Heart left ventricle (tissue), 16 donors: ENCODE measurements around the gene SSU72. TPM values are rescaled to one million over a fixed set of nuclear protein-coding genes. Genes with fewer than 3 reads are reported as not detected.

Source experiments
- ATAC-seq, 4 donors: fragments of 200-7000 bp; cut with Tn5 transposase; one replicate each; pipeline ENCODE4 v1.9.1; 2020 to 2022; ENCODE audit warnings: moderate library complexity in 4 of 4, mild to moderate bottlenecking in 3 of 4, moderate number of reproducible peaks in 1 of 4
- DNase-seq, 5 donors: peaks; one replicate each; pipeline ENCODE4 v3.0.0-alpha.2; 2020
- H3K27ac ChIP-seq, 12 donors: fragments of 200-600 bp; sonication (generic) in 4 of 12; one replicate each; pipeline versions ENCODE4 v1.5.0 to v1.8.0; 2016 to 2022; ENCODE audit warnings: mild to moderate bottlenecking in 2 of 12
- H3K27me3 ChIP-seq, 9 donors: fragments of 200-600 bp; sonication (generic) in 2 of 9; one replicate each; pipeline versions ENCODE4 v1.5.1 to v1.8.0; 2016 to 2022; ENCODE audit warnings: mild to moderate bottlenecking in 3 of 9
- H3K36me3 ChIP-seq, 9 donors: fragments of 200-600 bp; sonication (generic) in 2 of 9; one replicate each; pipeline versions ENCODE4 v1.5.0 to v1.8.0; 2018 to 2022; ENCODE audit warnings: mild to moderate bottlenecking in 2 of 9
- H3K4me1 ChIP-seq, 12 donors: fragments of 200-600 bp; sonication (generic) in 4 of 12; one replicate each; pipeline versions ENCODE4 v1.5.0 to v1.8.0; 2016 to 2022; ENCODE audit warnings: mild to moderate bottlenecking in 3 of 12
- H3K4me3 ChIP-seq, 12 donors: fragments of 200-600 bp; sonication (generic) in 4 of 12; one replicate each; pipeline versions ENCODE4 v1.5.0 to v1.8.0; 2017 to 2022; ENCODE audit warnings: mild to moderate bottlenecking in 9 of 12, moderate library complexity in 4 of 12
- H3K9me3 ChIP-seq, 12 donors: fragments of 200-600 bp; sonication (generic) in 4 of 12; one replicate each; pipeline versions ENCODE4 v1.5.0 to v1.8.0; 2016 to 2022; ENCODE audit warnings: mild to moderate bottlenecking in 1 of 12
- POLR2A ChIP-seq, 2 donors: fragments of 450-650 bp; IDR thresholded peaks; one replicate each; pipeline ENCODE4 v1.6.1; 2017; ENCODE audit warnings: antibody characterized with exemption in 2 of 2, mild to moderate bottlenecking in 2 of 2, moderate library complexity in 2 of 2
- WGBS, 4 donors: extraction: QIAGEN DNeasy Blood & Tissue Kit in 2 of 4; methylation state at CpG; one replicate each; pipeline versions ENCODE4 v1.1.5 to v1.1.7; 2013 to 2018; 5-methylcytosine and 5-hydroxymethylcytosine counted together
- intact Hi-C, 10 donors: fragments of 100-400 bp; cut with DNase I; formaldehyde crosslinking; loops; one replicate each; pipeline versions ENCODE4 v1.11.1 to v1.14.2; 2022
- polyA plus RNA-seq, 2 donors: library from polyadenylated mRNA; stranded (reverse); fragments of 200-250 nt; gene quantifications; one replicate each; pipeline ENCODE4 v1.2.3, GENCODE V29; 2013
- total RNA-seq, 9 donors: library from RNA; depleted of rRNA in 2 of 9; stranded (reverse); fragments of >200 nt in 2 of 9; fragmentation: NEBNext Ultra II Directional in 3 of 9; extraction: Animal tissue kit (Norgen Biotek cat#: 25700) in 3 of 9; gene quantifications; one replicate each; pipeline versions ENCODE4 v1.1.0 to v1.2.4, GENCODE V29; 2016 to 2023
- TF ChIP-seq, protein P1 (sequence below), 12 donors: fragments of 200-600 bp; sonication (generic) in 4 of 12; IDR thresholded peaks; one replicate each; pipeline versions ENCODE4 v1.5.0 to v1.8.0; 2018 to 2022; ENCODE audit warnings: antibody characterized with exemption in 12 of 12, mild to moderate bottlenecking in 5 of 12
- donor health status: ischemic (EF 13 %, LVEDD 7.1; RV severe dilation, severe dysfunction).
- donor health status: healthy with polysubstance abuse.
- donor health status: DM: no; HTN: yes; CAD: no.
- donor health status: DM: no; HTN: no; CAD: no.
- donor health status: ischemic (EF 25% LVEDD 6.9; RV normal size, moderate dysfunction).
- donor health status: ischemic (EF 25% LVEDD 5.7; RV mildly dilated, moderate dysfunction).
- donor health status: healthy.
- donor health status: DM: yes; HTN: yes; CAD: no.
- donor health status: ischemic (EF 35%, LVEDD 5.7; RV mildly dilated, moderate dysfunction).
- donor health status: nonischemic (EF 11% LVEDD 7.7; RV severe dilation, severe dysfunction).
- donor health status: DM: yes; HTN: yes; CAD: no.
- donor health status: PGD.
- donor health status: ischemic (EF 29% LVEDD 5.4; RV normal size, mild dysfunction).
- donor health status: nonischemic (EF 23%, LVEDD 6.1; RV moderate dilation, normal function).

The SSU72 gene
- total and polyA plus RNA-seq, 11 donors = 76.3 to 160 (median 111) TPM

DNA sequence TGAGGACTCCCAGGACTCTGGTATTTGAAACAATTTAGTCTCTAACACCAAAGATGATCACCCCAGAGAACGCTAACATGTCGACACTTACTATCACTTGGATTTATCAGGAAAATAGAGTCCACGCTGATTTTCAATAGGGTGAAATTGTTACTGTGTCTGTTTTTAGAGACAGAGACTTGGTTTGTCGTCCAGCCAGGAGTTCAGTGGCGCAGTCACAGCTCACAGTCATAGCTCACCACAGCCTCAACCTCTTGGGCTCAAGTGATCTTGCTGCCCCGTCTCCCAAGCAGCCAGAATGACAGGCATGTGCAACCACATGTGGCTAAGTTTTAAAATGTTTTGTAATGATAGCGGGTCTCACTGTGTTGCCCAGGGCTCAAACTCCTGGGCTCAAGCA is 5.3 kb downstream of the SSU72 start:
- no peak overlapping the region for H3K4me3 ChIP-seq
- peaks cover 0 to 50% (median 25%) of the 10 kb centered on the region in 9 donors for H3K36me3 ChIP-seq
- ATAC-seq (no peak), DNase-seq (no peak)
- no peak overlapping the region for H3K27ac ChIP-seq
- H3K27me3 ChIP-seq = no peaks in the 10 kb centered on the region
- 54 to 66% (median 63%) methylated on average over 7 of the region's 7 CpGs for WGBS, 4 donors
- intact Hi-C loops = no loop called here
- no peaks in the 10 kb centered on the region for H3K9me3 ChIP-seq
- H3K4me1 ChIP-seq = peaks cover 0 to 71% (median 36%) of the 10 kb centered on the region in 12 donors
- TF ChIP-seq POLR2A (IDR thresholded peaks at IDR 0.05) = no peak
- TF ChIP-seq, protein P1, sequence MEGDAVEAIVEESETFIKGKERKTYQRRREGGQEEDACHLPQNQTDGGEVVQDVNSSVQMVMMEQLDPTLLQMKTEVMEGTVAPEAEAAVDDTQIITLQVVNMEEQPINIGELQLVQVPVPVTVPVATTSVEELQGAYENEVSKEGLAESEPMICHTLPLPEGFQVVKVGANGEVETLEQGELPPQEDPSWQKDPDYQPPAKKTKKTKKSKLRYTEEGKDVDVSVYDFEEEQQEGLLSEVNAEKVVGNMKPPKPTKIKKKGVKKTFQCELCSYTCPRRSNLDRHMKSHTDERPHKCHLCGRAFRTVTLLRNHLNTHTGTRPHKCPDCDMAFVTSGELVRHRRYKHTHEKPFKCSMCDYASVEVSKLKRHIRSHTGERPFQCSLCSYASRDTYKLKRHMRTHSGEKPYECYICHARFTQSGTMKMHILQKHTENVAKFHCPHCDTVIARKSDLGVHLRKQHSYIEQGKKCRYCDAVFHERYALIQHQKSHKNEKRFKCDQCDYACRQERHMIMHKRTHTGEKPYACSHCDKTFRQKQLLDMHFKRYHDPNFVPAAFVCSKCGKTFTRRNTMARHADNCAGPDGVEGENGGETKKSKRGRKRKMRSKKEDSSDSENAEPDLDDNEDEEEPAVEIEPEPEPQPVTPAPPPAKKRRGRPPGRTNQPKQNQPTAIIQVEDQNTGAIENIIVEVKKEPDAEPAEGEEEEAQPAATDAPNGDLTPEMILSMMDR (IDR thresholded peaks at IDR 0.05) = no peak

DNA sequence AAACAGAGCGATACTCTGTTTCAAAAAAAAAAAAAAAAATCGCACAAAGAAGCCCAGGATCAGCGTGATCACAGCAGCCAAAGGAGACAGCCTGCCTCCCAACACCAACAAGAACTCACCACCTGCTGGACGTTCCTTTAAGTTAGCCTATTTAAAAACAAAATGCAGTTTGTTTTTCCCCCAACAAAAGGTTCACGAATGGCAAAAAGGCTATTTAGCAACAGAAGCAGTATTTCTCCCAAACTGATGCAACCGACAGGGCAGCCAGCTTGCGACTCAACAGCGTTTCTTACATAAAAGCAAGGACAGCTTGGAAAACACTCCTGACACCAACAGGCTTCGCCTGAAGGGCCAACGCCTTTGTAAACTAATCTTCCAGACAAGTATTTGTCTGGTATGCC is 6.8 kb downstream of the SSU72 start:
- DNase-seq (no peak), ATAC-seq (no peak)
- Histone ChIP-seq H3K4me3 (no peak overlapping the region), H3K27me3 (no peaks in the 10 kb centered on the region), H3K36me3 (peaks cover 0 to 64% (median 40%) of the 10 kb centered on the region in 9 donors), H3K27ac (no peak overlapping the region), H3K4me1 (peaks cover 0 to 78% (median 39%) of the 10 kb centered on the region in 12 donors), H3K9me3 (no peaks in the 10 kb centered on the region)
- TF ChIP-seq, protein P1 (IDR thresholded peaks at IDR 0.05) = no peak
- TF ChIP-seq POLR2A (IDR thresholded peaks at IDR 0.05) = no peak
- WGBS, 4 donors = 65 to 75% (median 73%) methylated on average over 10 of the region's 10 CpGs
- intact Hi-C loops = no loop called here

DNA sequence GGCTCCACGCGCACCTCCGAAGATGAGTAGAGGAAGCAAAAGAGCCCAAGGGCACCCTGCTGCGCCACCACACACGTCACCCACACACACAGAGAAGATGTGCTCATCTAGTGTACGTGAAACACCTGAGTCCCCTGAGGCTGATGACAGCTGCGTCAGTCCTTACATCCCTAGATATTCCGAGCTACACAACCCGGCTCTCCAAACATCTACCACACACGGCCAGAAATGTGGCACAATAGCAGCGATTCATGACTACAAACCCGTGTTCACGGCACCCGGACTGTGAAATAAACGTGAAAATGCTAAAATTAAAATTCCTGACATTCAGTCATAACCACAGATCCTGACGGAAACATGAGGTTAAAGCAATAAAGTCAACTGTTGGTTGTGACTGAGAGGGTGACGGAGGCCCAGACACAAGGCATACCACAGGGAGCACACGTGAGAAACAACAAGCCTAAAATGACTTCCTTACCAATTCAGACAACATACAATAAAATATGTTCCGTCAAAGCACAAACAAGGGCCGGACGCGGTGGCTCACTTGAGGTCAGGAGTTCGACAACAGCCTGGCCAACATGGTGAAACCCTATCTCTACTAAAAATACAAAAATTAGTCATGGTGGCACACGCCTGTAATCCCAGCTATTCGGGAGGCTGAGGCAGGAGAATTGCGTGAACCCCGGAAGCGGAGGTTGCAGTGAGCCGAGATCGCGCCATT is 7.3 kb downstream of the SSU72 start:
- H3K27me3 ChIP-seq = no peaks in the 10 kb centered on the region
- no peak overlapping the region for H3K27ac ChIP-seq
- no peak overlapping the region for H3K4me3 ChIP-seq
- no peak for TF ChIP-seq POLR2A (IDR thresholded peaks at IDR 0.05)
- TF ChIP-seq, protein P1 (IDR thresholded peaks at IDR 0.05) = no peak
- H3K4me1 ChIP-seq = peaks cover 0 to 78% (median 36%) of the 10 kb centered on the region in 12 donors
- DNase-seq (no peak), ATAC-seq (no peak)
- no peaks in the 10 kb centered on the region for H3K9me3 ChIP-seq
- intact Hi-C loops = no loop called here
- 81 to 88% (median 86%) methylated on average over 31 of the region's 31 CpGs for WGBS, 4 donors
- peaks cover 0 to 68% (median 45%) of the 10 kb centered on the region in 9 donors for H3K36me3 ChIP-seq

DNA sequence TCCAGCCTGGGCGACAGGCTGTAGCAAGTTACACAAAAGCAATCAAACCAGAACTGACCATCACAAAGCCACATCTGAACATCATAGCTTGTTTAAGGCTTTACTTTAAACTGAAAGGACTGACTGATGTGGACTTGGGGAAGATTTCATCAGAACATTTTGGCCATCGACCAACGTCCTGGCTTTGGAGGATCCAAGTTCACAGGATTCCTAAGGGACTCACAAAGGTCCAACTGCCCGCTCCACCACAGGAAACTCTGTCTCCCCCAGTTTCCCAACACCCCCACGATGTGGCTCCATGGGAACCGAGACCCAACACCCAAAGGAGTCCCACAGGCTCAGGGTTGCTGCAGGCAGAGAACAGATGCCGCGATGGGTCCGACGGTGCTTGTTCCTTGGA is 9.3 kb downstream of the SSU72 start:
- DNase-seq (no peak), ATAC-seq (no peak)
- no peak overlapping the region for H3K4me3 ChIP-seq
- no peaks in the 10 kb centered on the region for H3K9me3 ChIP-seq
- intact Hi-C loops = no loop called here
- H3K27ac ChIP-seq = no peak overlapping the region
- no peaks in the 10 kb centered on the region for H3K27me3 ChIP-seq
- TF ChIP-seq POLR2A (IDR thresholded peaks at IDR 0.05) = no peak
- TF ChIP-seq, protein P1 (IDR thresholded peaks at IDR 0.05) = no peak
- peaks cover 0 to 76% (median 52%) of the 10 kb centered on the region in 9 donors for H3K36me3 ChIP-seq
- peaks cover 0 to 64% (median 30%) of the 10 kb centered on the region in 12 donors for H3K4me1 ChIP-seq
- WGBS, 4 donors = 80 to 88% (median 86%) methylated on average over 10 of the region's 10 CpGs
